HFFc6 (cell line): ENCODE data around the gene PPP1R37. TPM values are rescaled to one million over a fixed set of nuclear protein-coding genes. Genes with fewer than 3 reads are reported as not detected.
"Not testable (repeated sequence)": the region's sequence is repeated elsewhere in the genome, so short reads cannot be mapped to it uniquely, and the experiment has no call there.

ENCODE experiments used
- DNase-seq: peaks from one replicate; pipeline ENCODE4 v3.0.0-alpha.2; 2018
- H3K27ac Mint-ChIP-seq: 2 replicates; pipeline ENCODE4 v1.8.0; 2020; ENCODE audit warnings: mild to moderate bottlenecking, mixed read lengths
- H3K27me3 Mint-ChIP-seq: 2 replicates; pipeline ENCODE4 v1.8.0; 2021; ENCODE audit warnings: mild to moderate bottlenecking, moderate library complexity, mixed read lengths; ENCODE audit not compliant: insufficient read depth
- H3K36me3 Mint-ChIP-seq: 2 replicates; pipeline ENCODE4 v1.8.0; 2021; ENCODE audit warnings: low read depth, mixed read lengths
- H3K4me1 Mint-ChIP-seq: 2 replicates; pipeline ENCODE4 v1.8.0; 2020; ENCODE audit warnings: low read depth, mixed read lengths
- H3K4me3 Mint-ChIP-seq: 2 replicates; pipeline ENCODE4 v1.8.0; 2020; ENCODE audit warnings: mild to moderate bottlenecking, moderate library complexity, mixed read lengths
- H3K9me3 Mint-ChIP-seq: 2 replicates; pipeline ENCODE4 v1.8.0; 2020; ENCODE audit warnings: mild to moderate bottlenecking, mixed read lengths
- CTCF ChIP-seq: fragments of 200-600 bp; sonication (generic); IDR thresholded peaks from 2 replicates; pipeline ENCODE4 v1.5.0; 2021; ENCODE audit warnings: antibody characterized with exemption, mild to moderate bottlenecking
- total RNA-seq, 6 experiments: library from RNA; stranded (reverse); fragmentation: NEBNext Ultra II Directional; extraction: Animal tissue kit (Norgen Biotek cat#: 25700); gene quantifications; 2 replicates in 1 of 6; 3 replicates in 5 of 6; pipeline ENCODE4 v1.2.3, GENCODE V29; 2021

Gene PPP1R37
- total RNA-seq, 6 experiments from 2014 or later, result 20.4 to 27.4 (median 21.6) TPM

- TF ChIP-seq CTCF, result no peak
- Mint-ChIP-seq H3K27ac (no peak overlapping the region), H3K27me3 (no peaks in the 10 kb centered on the region), H3K36me3 (peaks cover 7% of the 10 kb centered on the region; the same call in 1 of the 2 replicates), H3K9me3 (no peaks in the 10 kb centered on the region), H3K4me3 (no peak overlapping the region), H3K4me1 (peaks cover 36% of the 10 kb centered on the region)
- DNase-seq, result no peak
Observed at GRCh38 chr19:45102481-45102880, 9.5 kb downstream of the PPP1R37 start.

GRCh38 chr19:45103156-45103507 lies 10.2 kb downstream of the PPP1R37 start:
- no peak for DNase-seq
- peaks cover 30% of the 10 kb centered on the region for H3K4me1 Mint-ChIP-seq

GRCh38 chr19:45103508-45104319 lies 10.7 kb downstream of the PPP1R37 start:
- no peak overlapping the region for H3K27ac Mint-ChIP-seq
- no peaks in the 10 kb centered on the region for H3K9me3 Mint-ChIP-seq
- H3K36me3 Mint-ChIP-seq, result peaks cover 7% of the 10 kb centered on the region; the same call in 1 of the 2 replicates
- H3K4me1 Mint-ChIP-seq, result peaks cover 24% of the 10 kb centered on the region
- no peak; the same call in 1 of the 2 replicates for TF ChIP-seq CTCF
- H3K4me3 Mint-ChIP-seq, result no peak overlapping the region
- no peak for DNase-seq
- no peaks in the 10 kb centered on the region for H3K27me3 Mint-ChIP-seq

More at GRCh38 chr19:45103156-45103507, 10.2 kb downstream of the PPP1R37 start:
- Mint-ChIP-seq H3K27me3 (no peaks in the 10 kb centered on the region), H3K9me3 (no peaks in the 10 kb centered on the region), H3K36me3 (peaks cover 7% of the 10 kb centered on the region; the same call in 1 of the 2 replicates), H3K27ac (no peak overlapping the region), H3K4me3 (no peak overlapping the region)
- TF ChIP-seq CTCF, result no peak

- no peak for DNase-seq
- Mint-ChIP-seq H3K4me1 (peaks cover 13% of the 10 kb centered on the region), H3K27ac (no peak overlapping the region), H3K9me3 (no peaks in the 10 kb centered on the region), H3K36me3 (peaks cover 7% of the 10 kb centered on the region; the same call in 1 of the 2 replicates), H3K4me3 (no peak overlapping the region), H3K27me3 (no peaks in the 10 kb centered on the region)
- no peak for TF ChIP-seq CTCF
Observed at GRCh38 chr19:45104658-45105349, 11.8 kb downstream of the PPP1R37 start.

GRCh38 chr19:45106363-45106762 lies 13.4 kb downstream of the PPP1R37 start:
- DNase-seq, H3K27me3 Mint-ChIP-seq, H3K4me3 Mint-ChIP-seq, H3K36me3 Mint-ChIP-seq, H3K27ac Mint-ChIP-seq, H3K9me3 Mint-ChIP-seq, H3K4me1 Mint-ChIP-seq: not testable (repeated sequence)

GRCh38 chr19:45107621-45108150 lies 14.7 kb downstream of the PPP1R37 start:
- TF ChIP-seq CTCF, result no peak

More at GRCh38 chr19:45107621-45108150, 14.7 kb downstream of the PPP1R37 start:
- no peak overlapping the region for H3K27ac Mint-ChIP-seq
- no peaks in the 10 kb centered on the region for H3K9me3 Mint-ChIP-seq
- no peak overlapping the region for H3K4me3 Mint-ChIP-seq
- H3K36me3 Mint-ChIP-seq, result no peaks in the 10 kb centered on the region
- H3K4me1 Mint-ChIP-seq, result no peaks in the 10 kb centered on the region; the same call in 1 of the 2 replicates
- H3K27me3 Mint-ChIP-seq, result no peaks in the 10 kb centered on the region
- no peak for DNase-seq
